ENCODE results near the gene MICAL1. TPM values are rescaled to one million over a fixed set of nuclear protein-coding genes. Genes with fewer than 3 reads are reported as not detected.

Gene MICAL1
- total RNA-seq, 1 donor from 2014 or later: 50.6 TPM

DNA sequence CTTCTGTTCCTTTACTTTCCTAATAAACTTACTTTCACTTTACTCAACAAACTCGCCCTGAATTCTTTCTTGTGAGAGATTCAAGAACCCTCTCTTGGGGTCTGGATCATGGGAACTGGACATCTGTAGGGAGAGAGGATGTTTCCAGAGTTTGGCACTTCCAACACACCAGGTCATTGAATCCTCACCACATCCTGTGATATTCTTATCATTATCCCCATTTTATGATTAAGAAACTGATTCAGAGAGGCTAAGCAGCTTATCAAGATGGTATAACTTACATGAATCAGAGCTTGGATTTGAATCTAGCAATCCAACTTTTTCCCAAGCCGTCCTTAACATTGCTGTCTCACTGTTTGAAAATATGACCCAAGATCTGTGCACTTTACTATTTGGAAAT, 30.6 kb downstream of the MICAL1 start:
- H3F3A ChIP-seq (ENCODE audit: low read depth): no peaks in the 10 kb centered on the region
- H3K4me3 ChIP-seq: no peak overlapping the region
- no peak overlapping the region for H3K4me2 ChIP-seq
- peaks cover 1% of the 10 kb centered on the region for H3K36me3 Mint-ChIP-seq
- H3K79me2 ChIP-seq (ENCODE audit: low read depth): no peaks in the 10 kb centered on the region
- no peaks in the 10 kb centered on the region for H4K20me1 ChIP-seq (ENCODE audit: low read depth)
- H3K9me3 Mint-ChIP-seq: no peaks in the 10 kb centered on the region
- H3K9ac ChIP-seq: no peak overlapping the region
- no peaks in the 10 kb centered on the region for H3K4me1 Mint-ChIP-seq
- H3K27ac Mint-ChIP-seq: no peak overlapping the region
- peaks cover 4% of the 10 kb centered on the region for H3K27me3 Mint-ChIP-seq (ENCODE audit: insufficient read depth, low read depth)
- H3K36me3 ChIP-seq: no peaks in the 10 kb centered on the region
- H3K27me3 ChIP-seq: no peaks in the 10 kb centered on the region
- H3K4me3 Mint-ChIP-seq: no peak overlapping the region
- no peak overlapping the region for H3K27ac ChIP-seq
- TF ChIP-seq EZH2phosphoT487 (IDR thresholded peaks at IDR 0.05): no peak
- TF ChIP-seq, protein P1, sequence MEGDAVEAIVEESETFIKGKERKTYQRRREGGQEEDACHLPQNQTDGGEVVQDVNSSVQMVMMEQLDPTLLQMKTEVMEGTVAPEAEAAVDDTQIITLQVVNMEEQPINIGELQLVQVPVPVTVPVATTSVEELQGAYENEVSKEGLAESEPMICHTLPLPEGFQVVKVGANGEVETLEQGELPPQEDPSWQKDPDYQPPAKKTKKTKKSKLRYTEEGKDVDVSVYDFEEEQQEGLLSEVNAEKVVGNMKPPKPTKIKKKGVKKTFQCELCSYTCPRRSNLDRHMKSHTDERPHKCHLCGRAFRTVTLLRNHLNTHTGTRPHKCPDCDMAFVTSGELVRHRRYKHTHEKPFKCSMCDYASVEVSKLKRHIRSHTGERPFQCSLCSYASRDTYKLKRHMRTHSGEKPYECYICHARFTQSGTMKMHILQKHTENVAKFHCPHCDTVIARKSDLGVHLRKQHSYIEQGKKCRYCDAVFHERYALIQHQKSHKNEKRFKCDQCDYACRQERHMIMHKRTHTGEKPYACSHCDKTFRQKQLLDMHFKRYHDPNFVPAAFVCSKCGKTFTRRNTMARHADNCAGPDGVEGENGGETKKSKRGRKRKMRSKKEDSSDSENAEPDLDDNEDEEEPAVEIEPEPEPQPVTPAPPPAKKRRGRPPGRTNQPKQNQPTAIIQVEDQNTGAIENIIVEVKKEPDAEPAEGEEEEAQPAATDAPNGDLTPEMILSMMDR (IDR thresholded peaks at IDR 0.05): no peak
- no peak for TF ChIP-seq EZH2 (IDR thresholded peaks at IDR 0.05)
- H3K9me3 ChIP-seq (ENCODE audit: low read depth): no peaks in the 10 kb centered on the region
- no peak overlapping the region for H2AFZ ChIP-seq (replicated peaks)
- no peak for DNase-seq (ENCODE audit: low spot score)
- peaks cover 4% of the 10 kb centered on the region for H3K4me1 ChIP-seq

GRCh38 chr6:109421184-109421583, 34.4 kb downstream of the MICAL1 start:
- H4K20me1 ChIP-seq (ENCODE audit: low read depth): no peaks in the 10 kb centered on the region

DNA sequence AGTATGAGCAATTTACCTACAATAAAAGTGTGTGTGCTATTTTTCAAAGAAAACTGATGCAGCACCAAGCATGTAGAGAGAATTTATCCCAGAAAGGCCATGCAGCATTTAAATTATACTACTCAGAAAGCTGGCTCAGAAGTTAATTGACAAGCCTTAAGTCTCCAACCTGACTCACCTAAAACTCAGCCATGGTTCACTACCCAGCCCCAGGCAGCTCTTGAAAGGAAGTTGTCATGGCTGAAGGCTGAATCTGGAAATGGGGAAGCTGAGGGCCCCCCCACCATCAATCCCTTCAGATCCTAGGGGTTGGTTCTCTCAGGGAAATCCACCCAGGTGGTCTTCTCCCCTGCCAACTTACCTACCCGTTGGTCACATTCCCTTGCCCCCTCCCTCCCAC, 34.8 kb downstream of the MICAL1 start:
- TF ChIP-seq EZH2phosphoT487 (IDR thresholded peaks at IDR 0.05) (no peak), EZH2 (IDR thresholded peaks at IDR 0.05) (no peak)
- TF ChIP-seq, protein P1 (IDR thresholded peaks at IDR 0.05): no peak
- Histone ChIP-seq H3K27me3 (no peaks in the 10 kb centered on the region), H3K4me1 (peaks cover 4% of the 10 kb centered on the region), H3K79me2 (ENCODE audit: low read depth) (no peaks in the 10 kb centered on the region), H3K4me2 (no peak overlapping the region), H2AFZ (replicated peaks) (no peak overlapping the region), H3K4me3 (no peak overlapping the region), H3K36me3 (no peaks in the 10 kb centered on the region), H4K20me1 (ENCODE audit: low read depth) (no peaks in the 10 kb centered on the region), H3K9me3 (ENCODE audit: low read depth) (no peaks in the 10 kb centered on the region), H3K9ac (no peak overlapping the region), H3F3A (ENCODE audit: low read depth) (no peaks in the 10 kb centered on the region), H3K27ac (no peak overlapping the region)
- Mint-ChIP-seq H3K27me3 (ENCODE audit: insufficient read depth, low read depth) (peaks cover 2% of the 10 kb centered on the region), H3K36me3 (peaks cover 4% of the 10 kb centered on the region), H3K27ac (no peak overlapping the region), H3K9me3 (no peaks in the 10 kb centered on the region), H3K4me3 (no peak overlapping the region), H3K4me1 (no peaks in the 10 kb centered on the region)
- no peak for DNase-seq (ENCODE audit: low spot score)

More at GRCh38 chr6:109421184-109421583, 34.4 kb downstream of the MICAL1 start:
- Histone ChIP-seq H2AFZ (replicated peaks) (no peak overlapping the region), H3K9ac (no peak overlapping the region), H3K79me2 (ENCODE audit: low read depth) (no peaks in the 10 kb centered on the region), H3K27ac (no peak overlapping the region), H3K27me3 (no peaks in the 10 kb centered on the region), H3K4me3 (no peak overlapping the region), H3F3A (ENCODE audit: low read depth) (no peaks in the 10 kb centered on the region), H3K4me1 (peaks cover 4% of the 10 kb centered on the region), H3K9me3 (ENCODE audit: low read depth) (no peaks in the 10 kb centered on the region), H3K36me3 (no peaks in the 10 kb centered on the region), H3K4me2 (no peak overlapping the region)
- no peak overlapping the region for H3K27ac Mint-ChIP-seq
- TF ChIP-seq EZH2 (IDR thresholded peaks at IDR 0.05) (no peak), EZH2phosphoT487 (IDR thresholded peaks at IDR 0.05) (no peak)
- TF ChIP-seq, protein P1 (IDR thresholded peaks at IDR 0.05): no peak
- H3K27me3 Mint-ChIP-seq (ENCODE audit: insufficient read depth, low read depth): peaks cover 2% of the 10 kb centered on the region
- DNase-seq (ENCODE audit: low spot score): no peak
- H3K4me3 Mint-ChIP-seq: no peak overlapping the region
- no peaks in the 10 kb centered on the region for H3K9me3 Mint-ChIP-seq
- no peaks in the 10 kb centered on the region for H3K4me1 Mint-ChIP-seq
- H3K36me3 Mint-ChIP-seq: peaks cover 4% of the 10 kb centered on the region

Measured in neural progenitor cell (in vitro differentiated cells).